ENCODE data around the gene GRM8. TPM values are rescaled to one million over a fixed set of nuclear protein-coding genes. Genes with fewer than 3 reads are reported as not detected.

Gene GRM8
- polyA plus RNA-seq, 1 donor (not counting 4 experiments of a cell fraction or from before 2014, with no cell fraction given): not detected

GRCh38 chr7:127153315-127153714 is 99.4 kb downstream of the GRM8 start:
- TF ChIP-seq EZH2 (IDR thresholded peaks at IDR 0.05; ENCODE audit: low read length): no peak
- no peak for TF ChIP-seq CTCF (optimal IDR thresholded peaks at IDR 0.05 in 1 of 3, IDR thresholded peaks at IDR 0.05 in 1 of 3, conservative IDR thresholded peaks at IDR 0.05 in 1 of 3; ENCODE audit: extremely low read depth in 1 of 3, insufficient read depth in 2 of 3, low read length in 3 of 3)
- no peaks in the 10 kb centered on the region for H3K4me1 ChIP-seq (ENCODE audit: control insufficient read depth, extremely low read depth, insufficient read depth, low read length)

GRCh38 chr7:127152423-127152822 is 100.3 kb downstream of the GRM8 start:
- Histone ChIP-seq H3K9me3 (ENCODE audit: control insufficient read depth, low read depth, low read length) (no peaks in the 10 kb centered on the region), H3K9ac (ENCODE audit: control insufficient read depth, extremely low read depth, insufficient read depth, low read length) (no peak overlapping the region), H3K27ac (ENCODE audit: control insufficient read depth, insufficient read depth, low read length) (no peak overlapping the region), H3K4me2 (ENCODE audit: control insufficient read depth, extremely low read depth, insufficient read depth, low read depth, low read length) (no peak overlapping the region), H3K36me3 (ENCODE audit: control insufficient read depth in 2 of 2, extremely low read depth in 1 of 2, insufficient read depth in 2 of 2, low read length in 2 of 2) (no peaks in the 10 kb centered on the region), H3K9me1 (ENCODE audit: control insufficient read depth, extremely low read depth, insufficient read depth, low read length) (no peaks in the 10 kb centered on the region), H2AFZ (ENCODE audit: control insufficient read depth, low read length) (no peak overlapping the region), H3K27me3 (ENCODE audit: control insufficient read depth, extremely low read depth, insufficient read depth, low read length) (no peaks in the 10 kb centered on the region), H3K79me2 (ENCODE audit: control insufficient read depth, insufficient read depth, low read length) (no peaks in the 10 kb centered on the region), H3K4me3 (ENCODE audit: control insufficient read depth in 2 of 3, extremely low read depth in 1 of 3, insufficient read depth in 2 of 3, low read depth in 1 of 3, low read length in 3 of 3) (no peak overlapping the region), H3K4me1 (ENCODE audit: control insufficient read depth, extremely low read depth, insufficient read depth, low read length) (no peaks in the 10 kb centered on the region), H4K20me1 (ENCODE audit: control insufficient read depth, extremely low read depth, insufficient read depth, low read length) (no peaks in the 10 kb centered on the region)
- FAIRE-seq (no peak), DNase-seq (ENCODE audit: low read depth, low spot score) (no peak)
- TF ChIP-seq EZH2 (IDR thresholded peaks at IDR 0.05; ENCODE audit: low read length): no peak
- no peak for TF ChIP-seq CTCF (optimal IDR thresholded peaks at IDR 0.05 in 1 of 3, IDR thresholded peaks at IDR 0.05 in 1 of 3, conservative IDR thresholded peaks at IDR 0.05 in 1 of 3; ENCODE audit: extremely low read depth in 1 of 3, insufficient read depth in 2 of 3, low read length in 3 of 3)
- dilution Hi-C loops (cut with MboI; ENCODE audit: extremely low pct_ligation_motif_present, low sequenced_read_pairs): no loop called here

More at GRCh38 chr7:127153315-127153714, 99.4 kb downstream of the GRM8 start:
- dilution Hi-C loops (cut with MboI; ENCODE audit: extremely low pct_ligation_motif_present, low sequenced_read_pairs): no loop called here
- H3K9ac ChIP-seq (ENCODE audit: control insufficient read depth, extremely low read depth, insufficient read depth, low read length): no peak overlapping the region
- H3K4me3 ChIP-seq (ENCODE audit: control insufficient read depth in 2 of 3, extremely low read depth in 1 of 3, insufficient read depth in 2 of 3, low read depth in 1 of 3, low read length in 3 of 3): no peak overlapping the region
- H3K9me3 ChIP-seq (ENCODE audit: control insufficient read depth, low read depth, low read length): no peaks in the 10 kb centered on the region
- H3K4me2 ChIP-seq (ENCODE audit: control insufficient read depth, extremely low read depth, insufficient read depth, low read depth, low read length): no peak overlapping the region
- no peaks in the 10 kb centered on the region for H3K36me3 ChIP-seq (ENCODE audit: control insufficient read depth in 2 of 2, extremely low read depth in 1 of 2, insufficient read depth in 2 of 2, low read length in 2 of 2)
- no peak overlapping the region for H2AFZ ChIP-seq (ENCODE audit: control insufficient read depth, low read length)
- no peak for FAIRE-seq
- H4K20me1 ChIP-seq (ENCODE audit: control insufficient read depth, extremely low read depth, insufficient read depth, low read length): no peaks in the 10 kb centered on the region
- H3K9me1 ChIP-seq (ENCODE audit: control insufficient read depth, extremely low read depth, insufficient read depth, low read length): no peaks in the 10 kb centered on the region
- DNase-seq (ENCODE audit: low read depth, low spot score): no peak
- no peaks in the 10 kb centered on the region for H3K79me2 ChIP-seq (ENCODE audit: control insufficient read depth, insufficient read depth, low read length)
- no peak overlapping the region for H3K27ac ChIP-seq (ENCODE audit: control insufficient read depth, insufficient read depth, low read length)
- no peaks in the 10 kb centered on the region for H3K27me3 ChIP-seq (ENCODE audit: control insufficient read depth, extremely low read depth, insufficient read depth, low read length)
